ENCODE data around the gene HTR1E. TPM values are rescaled to one million over a fixed set of nuclear protein-coding genes. Genes with fewer than 3 reads are reported as not detected.

Gene HTR1E
- total RNA-seq, 1 experiment from 2014 or later, result not detected

GRCh38 chr6:87012035-87012434 lies 74.7 kb downstream of the HTR1E start:
- Mint-ChIP-seq H3K4me1 (ENCODE audit: low read depth, unreplicated experiment) (no peaks in the 10 kb centered on the region), H3K27me3 (ENCODE audit: insufficient read depth, unreplicated experiment) (peaks cover 3% of the 10 kb centered on the region), H3K27ac (ENCODE audit: unreplicated experiment) (no peak overlapping the region), H3K36me3 (ENCODE audit: insufficient read depth, unreplicated experiment) (no peaks in the 10 kb centered on the region), H3K9me3 (ENCODE audit: unreplicated experiment) (peaks cover 9% of the 10 kb centered on the region), H3K4me3 (ENCODE audit: unreplicated experiment) (no peak overlapping the region)
- H3K9me3 ChIP-seq, result no peaks in the 10 kb centered on the region
- no peaks in the 10 kb centered on the region for H3K36me3 ChIP-seq (ENCODE audit: control insufficient read depth, insufficient read depth, low read length)
- ChIA-PET CTCF (no interaction called here), POLR2A (no interaction called here)
- no TSS peak for BruUV-seq (replicated peaks)
- no peak overlapping the region for H3K4me3 ChIP-seq (ENCODE audit: low read depth, low read length)
- DNase-seq, result no peak
- intact Hi-C loops (cut with micrococcal nuclease; ENCODE audit: unreplicated experiment), result no loop called here
- no peak for TF ChIP-seq CTCF (IDR thresholded peaks at IDR 0.05; ENCODE audit: insufficient read depth in 1 of 2, low read depth in 1 of 2, low read length in 1 of 2, severe bottlenecking in 1 of 2, unreplicated experiment in 1 of 2)
- H3K4me1 ChIP-seq, result no peaks in the 10 kb centered on the region
- H3K27me3 ChIP-seq (replicated peaks; ENCODE audit: control insufficient read depth, insufficient read depth, low read length), result no peaks in the 10 kb centered on the region

GRCh38 chr6:87012743-87013142 lies 75.4 kb downstream of the HTR1E start:
- POLR2A ChIA-PET, result no interaction called here
- CTCF ChIA-PET, result no interaction called here
- Mint-ChIP-seq H3K4me1 (ENCODE audit: low read depth, unreplicated experiment) (no peaks in the 10 kb centered on the region), H3K27ac (ENCODE audit: unreplicated experiment) (no peak overlapping the region), H3K9me3 (ENCODE audit: unreplicated experiment) (peaks cover 9% of the 10 kb centered on the region), H3K4me3 (ENCODE audit: unreplicated experiment) (no peak overlapping the region), H3K36me3 (ENCODE audit: insufficient read depth, unreplicated experiment) (no peaks in the 10 kb centered on the region), H3K27me3 (ENCODE audit: insufficient read depth, unreplicated experiment) (peaks cover 3% of the 10 kb centered on the region)
- Histone ChIP-seq H3K4me1 (no peaks in the 10 kb centered on the region), H3K27me3 (replicated peaks; ENCODE audit: control insufficient read depth, insufficient read depth, low read length) (no peaks in the 10 kb centered on the region), H3K4me3 (ENCODE audit: low read depth, low read length) (no peak overlapping the region), H3K9me3 (no peaks in the 10 kb centered on the region), H3K36me3 (ENCODE audit: control insufficient read depth, insufficient read depth, low read length) (no peaks in the 10 kb centered on the region)
- TF ChIP-seq CTCF (IDR thresholded peaks at IDR 0.05; ENCODE audit: insufficient read depth in 1 of 2, low read depth in 1 of 2, low read length in 1 of 2, severe bottlenecking in 1 of 2, unreplicated experiment in 1 of 2), result no peak
- intact Hi-C loops (cut with micrococcal nuclease; ENCODE audit: unreplicated experiment), result no loop called here
- DNase-seq, result no peak
- BruUV-seq (replicated peaks), result no TSS peak

- DNase-seq, result no peak
- TF ChIP-seq CTCF (IDR thresholded peaks at IDR 0.05; ENCODE audit: insufficient read depth in 1 of 2, low read depth in 1 of 2, low read length in 1 of 2, severe bottlenecking in 1 of 2, unreplicated experiment in 1 of 2), result no peak
- CTCF ChIA-PET, result no interaction called here
- intact Hi-C loops (cut with micrococcal nuclease; ENCODE audit: unreplicated experiment), result no loop called here
- Histone ChIP-seq H3K36me3 (ENCODE audit: control insufficient read depth, insufficient read depth, low read length) (no peaks in the 10 kb centered on the region), H3K27me3 (replicated peaks; ENCODE audit: control insufficient read depth, insufficient read depth, low read length) (no peaks in the 10 kb centered on the region), H3K9me3 (no peaks in the 10 kb centered on the region), H3K4me1 (no peaks in the 10 kb centered on the region), H3K4me3 (ENCODE audit: low read depth, low read length) (no peak overlapping the region)
- H3K4me3 Mint-ChIP-seq (ENCODE audit: unreplicated experiment), result no peak overlapping the region
- H3K27me3 Mint-ChIP-seq (ENCODE audit: insufficient read depth, unreplicated experiment), result peaks cover 14% of the 10 kb centered on the region
- no peaks in the 10 kb centered on the region for H3K9me3 Mint-ChIP-seq (ENCODE audit: unreplicated experiment)
- H3K36me3 Mint-ChIP-seq (ENCODE audit: insufficient read depth, unreplicated experiment), result no peaks in the 10 kb centered on the region
- no peaks in the 10 kb centered on the region for H3K4me1 Mint-ChIP-seq (ENCODE audit: low read depth, unreplicated experiment)
- no peak overlapping the region for H3K27ac Mint-ChIP-seq (ENCODE audit: unreplicated experiment)
- BruUV-seq (replicated peaks), result no TSS peak
- POLR2A ChIA-PET, result no interaction called here
Observed at GRCh38 chr6:87016772-87017171, 79.4 kb downstream of the HTR1E start.
